GM19193 (cell line): ENCODE data around the gene BSN.

ENCODE experiments used
- POLR2A ChIP-seq: IDR thresholded peaks from 4 replicates; pipeline ENCODE4 v1.6.1; 2011; ENCODE audit not compliant: insufficient read depth, insufficient read length; ENCODE audit errors: extremely low read depth

BSN gene

DNA sequence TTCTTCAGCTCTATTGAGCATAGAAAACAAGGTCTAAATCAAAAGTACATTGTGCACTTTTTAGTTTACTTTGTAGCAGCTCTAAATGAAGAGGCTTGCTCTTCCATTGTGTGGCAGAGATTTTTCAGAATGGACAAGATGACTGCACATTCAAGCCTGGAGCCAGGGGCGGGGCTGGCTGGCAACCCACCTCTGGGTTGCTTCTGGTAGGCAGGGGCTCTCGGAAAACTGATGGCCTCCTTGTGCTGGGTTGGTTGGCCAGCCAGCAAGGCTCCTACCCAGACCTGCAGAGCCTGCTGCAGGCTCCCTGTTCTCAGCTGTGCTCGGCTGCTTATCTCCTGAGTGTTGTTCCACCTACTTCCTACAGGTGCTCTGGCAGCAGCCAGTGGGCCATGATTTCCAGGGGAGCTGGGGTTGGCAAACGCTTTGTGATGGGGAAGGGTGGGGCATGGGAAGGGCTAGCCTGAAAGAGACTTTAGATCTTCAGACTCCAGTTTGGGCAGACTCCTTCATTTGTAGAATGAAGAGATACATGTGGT lies 8.8 kb downstream of the BSN start:
- no peak for TF ChIP-seq POLR2A

DNA sequence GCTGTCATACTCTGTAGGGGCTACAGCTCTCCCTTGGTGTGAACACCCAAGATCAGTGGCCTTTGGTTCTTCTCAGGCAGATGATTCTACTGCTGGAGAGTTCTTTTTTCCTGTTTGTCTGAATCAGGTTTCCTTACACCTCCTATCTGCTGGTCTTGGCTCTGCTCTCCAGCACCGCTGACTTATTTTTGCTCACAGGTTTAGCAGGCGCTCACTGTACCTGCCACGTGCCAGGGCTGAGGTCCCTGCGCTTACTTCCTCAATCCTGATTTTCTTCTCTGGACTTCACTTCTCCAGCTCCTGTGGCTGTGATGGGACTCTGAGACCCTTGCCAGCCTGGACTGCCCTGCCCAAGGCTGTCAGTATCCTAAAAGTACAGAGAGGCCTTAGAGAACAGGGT lies 9.5 kb downstream of the BSN start:
- no peak for TF ChIP-seq POLR2A

DNA sequence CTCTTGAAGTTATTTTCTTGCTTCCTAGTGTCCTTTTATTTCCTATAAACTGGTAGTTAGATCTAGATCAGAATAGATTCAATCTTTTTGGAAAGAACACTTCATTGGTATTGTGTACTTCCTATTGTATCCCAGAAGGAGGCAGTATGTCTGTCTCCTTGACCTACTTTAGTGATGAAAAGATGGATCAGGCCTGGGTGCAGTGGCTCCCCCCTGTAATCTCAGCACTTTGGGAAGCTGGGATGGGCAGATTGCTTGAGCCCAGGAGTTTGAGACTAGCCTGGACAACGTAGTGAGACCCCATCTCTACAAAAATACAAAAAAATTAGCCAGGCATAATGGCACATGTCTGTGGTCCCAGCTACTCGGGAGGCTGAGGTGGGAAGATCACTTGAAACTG lies 12.0 kb downstream of the BSN start:
- no peak for TF ChIP-seq POLR2A

DNA sequence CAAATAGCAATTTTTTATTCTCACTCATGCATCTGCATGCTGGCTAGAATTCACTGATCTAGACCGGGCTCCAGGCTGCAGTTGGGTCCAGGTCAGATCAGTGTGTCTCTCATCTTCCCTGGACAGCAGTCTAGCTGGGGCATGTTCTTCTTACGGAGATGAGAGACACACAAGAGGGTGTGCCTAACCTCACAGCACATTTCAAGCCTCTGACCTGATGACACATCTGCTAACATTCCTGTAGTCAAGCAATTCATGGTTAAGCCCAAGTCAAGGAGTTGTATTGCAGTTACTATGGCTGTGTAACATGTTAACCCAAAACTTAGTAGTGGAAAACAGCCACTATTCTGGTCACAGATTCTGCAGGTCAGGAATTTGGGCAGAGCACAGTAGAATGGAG lies 13.1 kb downstream of the BSN start:
- no peak for TF ChIP-seq POLR2A

DNA sequence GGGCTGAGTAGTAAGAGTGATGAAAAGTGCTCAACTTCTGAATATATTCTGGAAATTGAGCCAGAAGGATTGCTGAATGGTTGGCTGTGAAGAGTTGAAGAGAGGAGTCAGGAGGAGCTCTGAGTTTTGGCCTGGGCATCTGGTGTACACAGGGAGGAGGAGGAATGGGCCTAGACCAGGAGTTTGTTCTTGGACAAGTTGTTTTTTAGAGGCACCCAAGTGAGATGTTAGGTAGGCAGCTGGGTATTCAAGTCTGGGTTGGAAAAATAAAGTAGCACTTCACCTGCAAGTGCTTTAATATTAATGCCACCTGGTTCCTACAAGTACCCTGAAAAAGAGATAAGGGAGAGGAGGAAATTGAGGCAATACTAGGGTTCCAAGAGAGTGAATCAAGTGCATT lies 14.7 kb downstream of the BSN start:
- TF ChIP-seq POLR2A: no peak

DNA sequence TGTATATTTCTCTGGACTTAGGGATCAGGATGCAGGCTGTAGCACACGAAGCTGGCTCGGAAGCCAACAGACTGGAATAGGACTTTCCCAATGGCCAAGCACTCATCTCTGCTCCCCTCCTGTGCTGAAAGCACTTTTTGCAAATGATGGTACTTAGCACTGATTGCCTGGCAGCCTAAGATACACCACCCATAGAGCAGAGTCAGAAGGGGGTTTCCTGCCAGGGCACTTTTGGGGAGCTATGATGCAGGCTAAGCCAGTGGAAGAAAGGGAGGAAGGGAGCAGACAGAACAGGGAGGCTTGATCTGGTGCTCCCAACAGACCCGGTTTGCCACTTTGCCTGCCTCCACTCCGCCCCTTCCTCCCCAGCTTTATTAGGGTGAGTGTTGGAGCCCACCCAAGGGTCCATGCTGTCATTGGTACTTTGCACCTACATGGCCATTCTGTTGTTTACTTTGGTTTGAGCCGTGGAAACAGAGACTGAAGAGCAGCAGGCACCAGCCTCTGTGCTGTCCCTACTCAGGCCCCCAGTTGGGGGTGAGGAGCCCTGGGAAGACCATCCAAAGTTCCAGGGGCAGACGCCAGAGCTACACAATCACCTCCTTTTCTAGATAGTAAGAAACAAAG lies 15.9 kb downstream of the BSN start:
- no peak for TF ChIP-seq POLR2A

DNA sequence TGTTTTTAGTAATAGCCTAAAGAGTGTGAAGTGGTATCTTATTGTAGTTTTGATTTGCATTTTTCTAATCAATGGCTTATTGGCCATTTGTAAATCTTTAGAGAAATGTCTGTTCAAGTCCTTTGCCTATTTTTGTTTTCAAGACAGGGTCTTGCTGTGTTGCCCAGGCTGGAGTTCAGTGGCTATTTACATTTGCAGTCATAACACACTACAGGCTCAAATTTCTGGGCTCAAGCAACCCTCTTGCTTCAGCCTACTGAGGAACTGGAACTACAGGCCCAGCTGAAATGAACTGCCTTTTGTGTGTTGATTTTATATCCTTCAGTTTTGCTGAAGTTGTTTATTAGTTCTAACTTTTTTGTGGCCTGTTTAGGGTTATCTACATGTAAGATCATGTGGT lies 27.9 kb downstream of the BSN start:
- no peak for TF ChIP-seq POLR2A

DNA sequence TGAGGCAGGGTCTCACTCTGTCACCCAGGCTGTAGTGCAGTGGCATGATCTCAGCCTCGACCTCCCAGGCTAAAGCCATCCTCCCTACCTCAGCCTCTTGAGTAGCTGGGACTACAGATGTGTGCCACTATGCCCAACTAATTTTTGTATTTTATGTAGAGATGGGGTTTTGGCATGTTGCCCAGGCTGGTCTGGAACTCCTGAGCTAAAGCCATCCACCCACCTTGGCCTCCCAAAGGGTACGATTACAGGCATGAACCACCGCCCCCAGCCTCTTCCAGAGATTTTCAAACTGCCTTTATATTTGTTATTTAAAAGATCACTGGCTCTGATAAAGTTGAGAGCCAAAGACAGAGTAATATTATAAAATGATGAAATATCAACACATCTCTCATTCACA lies 37.3 kb downstream of the BSN start:
- TF ChIP-seq POLR2A: no peak

DNA sequence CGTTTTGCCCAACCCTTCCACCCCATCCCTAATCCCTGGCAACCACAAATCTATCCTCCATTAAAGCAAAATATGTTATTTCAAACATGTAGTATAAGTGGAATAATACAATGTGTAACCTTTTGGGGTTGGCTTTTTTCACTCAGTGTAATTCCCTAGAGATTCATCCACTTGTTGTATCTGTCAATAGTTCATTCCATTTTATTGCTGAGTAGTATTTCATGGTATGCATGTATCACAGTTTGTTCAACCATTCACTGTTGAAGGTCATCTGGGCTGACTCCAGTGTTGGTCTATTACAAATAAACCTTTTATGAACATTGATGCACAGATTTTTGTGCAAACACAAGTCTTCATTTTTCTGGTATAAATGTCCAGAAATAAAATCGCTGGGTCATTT lies 38.8 kb downstream of the BSN start:
- no peak for TF ChIP-seq POLR2A

DNA sequence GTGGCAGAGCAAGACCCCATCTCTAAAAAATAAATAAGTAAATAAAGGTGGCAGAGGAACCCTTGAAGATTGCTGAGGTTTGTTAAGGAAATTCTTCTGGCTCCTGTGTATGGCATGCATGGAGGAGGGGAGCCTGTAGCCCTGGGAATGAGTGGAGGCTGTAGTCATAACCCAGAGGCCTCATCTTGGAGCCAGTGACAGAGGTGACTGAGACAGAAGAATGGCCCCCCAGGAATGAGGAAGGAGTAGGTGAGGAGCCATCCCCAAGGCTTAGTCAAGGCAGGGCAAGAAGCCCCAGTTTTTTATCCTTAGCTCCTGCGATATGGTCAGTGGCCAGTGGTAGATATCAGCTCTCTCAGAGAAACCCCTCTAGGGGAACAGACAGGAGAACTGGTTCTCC lies 46.5 kb downstream of the BSN start:
- TF ChIP-seq POLR2A: no peak

DNA sequence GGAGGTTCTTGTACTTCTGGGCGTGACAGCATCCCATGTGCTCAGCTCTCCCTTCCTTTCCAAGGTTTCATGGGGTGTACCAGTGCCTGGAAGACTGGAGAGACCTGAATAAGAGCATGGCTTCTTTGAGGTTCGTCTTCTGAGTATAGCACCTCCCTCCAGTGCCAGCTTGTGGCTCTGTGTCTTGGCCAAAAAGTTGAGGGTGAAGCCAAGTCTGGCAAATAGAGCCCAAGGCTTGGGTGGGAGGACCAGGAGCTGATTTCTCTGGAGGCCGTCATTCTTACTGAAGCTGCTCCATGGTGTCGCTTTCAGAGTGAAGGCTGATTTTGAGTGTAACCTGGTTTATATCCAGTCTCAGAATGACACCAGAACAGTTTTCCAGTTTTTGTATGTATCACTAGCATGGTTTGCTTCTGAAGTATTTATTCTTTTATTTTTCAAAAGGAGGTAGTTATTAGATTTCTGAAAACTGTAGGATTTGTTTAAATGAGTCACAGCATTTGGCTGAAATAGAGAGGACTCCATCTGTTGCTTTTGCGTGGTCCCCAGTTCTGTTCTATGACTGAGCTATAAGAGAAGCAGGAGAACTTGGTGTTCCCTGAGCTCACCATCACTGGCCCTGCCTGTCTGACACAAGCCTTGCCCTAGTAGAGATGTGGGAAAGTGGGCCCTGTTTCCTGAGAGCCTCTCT lies 47.2 kb downstream of the BSN start:
- TF ChIP-seq POLR2A: no peak

DNA sequence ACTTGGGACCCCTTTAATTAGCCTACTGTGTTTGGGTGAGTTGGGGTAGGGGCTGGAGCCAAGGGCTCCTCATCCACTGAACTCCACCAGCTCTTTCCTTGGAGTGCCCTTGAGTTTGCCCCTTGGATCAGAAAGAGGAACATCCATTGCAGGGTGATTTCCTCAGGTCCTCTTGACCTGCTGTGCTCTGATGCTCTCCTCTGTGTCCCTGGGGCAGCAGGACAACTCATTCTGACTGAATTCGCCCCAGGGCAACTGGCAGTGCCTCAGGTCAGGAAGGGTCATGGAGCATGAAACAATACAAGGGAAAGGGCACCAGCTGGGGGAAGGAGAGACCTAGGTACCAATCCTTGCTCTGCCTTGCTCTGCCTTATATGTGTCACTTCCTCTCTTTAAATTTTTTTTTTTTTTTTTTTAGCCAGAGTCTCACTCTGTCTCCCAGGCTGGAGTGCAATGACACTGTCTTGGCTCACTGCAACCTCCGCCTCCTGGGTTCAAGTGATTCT lies 47.8 kb downstream of the BSN start:
- TF ChIP-seq POLR2A: no peak

DNA sequence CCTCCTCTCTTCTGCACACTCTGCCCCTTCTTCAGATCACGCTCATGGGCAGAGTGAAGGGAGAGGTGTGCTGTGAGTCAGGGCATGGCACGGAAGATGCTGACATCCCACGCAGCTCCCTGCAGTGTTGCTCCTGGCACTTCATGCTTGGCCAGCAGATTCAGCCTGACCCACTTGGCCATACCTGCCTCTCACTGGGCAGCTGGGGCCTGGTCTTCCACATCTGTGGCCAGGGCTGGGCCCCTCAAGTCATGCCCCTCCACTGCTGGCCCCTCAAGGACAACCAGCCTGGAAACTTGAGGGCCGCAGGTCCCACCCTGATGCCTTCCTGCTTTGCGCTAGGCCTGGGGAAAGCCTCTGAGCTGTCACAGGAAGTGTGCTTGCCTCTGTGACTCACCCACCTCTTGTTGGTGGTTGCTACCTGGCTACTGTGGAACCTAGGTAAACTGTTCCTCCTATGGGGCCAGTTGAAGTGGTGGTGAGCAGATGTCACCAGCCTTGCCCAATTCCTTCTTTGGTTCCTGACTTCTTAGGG lies 48.7 kb downstream of the BSN start:
- TF ChIP-seq POLR2A: no peak

DNA sequence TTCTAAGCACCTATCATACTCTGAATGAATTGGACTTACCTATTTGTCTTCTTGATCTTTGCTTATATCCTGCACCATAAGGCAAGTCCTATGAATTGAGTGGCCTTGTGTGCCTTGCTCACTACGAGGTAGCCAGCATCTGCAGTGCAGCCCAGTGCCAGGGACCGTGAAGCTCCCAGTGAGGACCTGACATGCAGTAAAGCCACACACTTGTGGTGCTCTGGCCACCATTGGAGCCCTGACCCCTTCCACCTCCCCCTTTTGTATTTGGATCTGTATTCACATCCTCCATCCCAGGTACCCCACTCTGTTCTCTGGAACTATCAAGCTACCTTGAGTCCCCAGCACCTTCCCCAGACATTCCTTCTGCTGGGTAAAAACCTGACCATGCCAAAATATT lies 52.1 kb downstream of the BSN start:
- TF ChIP-seq POLR2A: no peak

DNA sequence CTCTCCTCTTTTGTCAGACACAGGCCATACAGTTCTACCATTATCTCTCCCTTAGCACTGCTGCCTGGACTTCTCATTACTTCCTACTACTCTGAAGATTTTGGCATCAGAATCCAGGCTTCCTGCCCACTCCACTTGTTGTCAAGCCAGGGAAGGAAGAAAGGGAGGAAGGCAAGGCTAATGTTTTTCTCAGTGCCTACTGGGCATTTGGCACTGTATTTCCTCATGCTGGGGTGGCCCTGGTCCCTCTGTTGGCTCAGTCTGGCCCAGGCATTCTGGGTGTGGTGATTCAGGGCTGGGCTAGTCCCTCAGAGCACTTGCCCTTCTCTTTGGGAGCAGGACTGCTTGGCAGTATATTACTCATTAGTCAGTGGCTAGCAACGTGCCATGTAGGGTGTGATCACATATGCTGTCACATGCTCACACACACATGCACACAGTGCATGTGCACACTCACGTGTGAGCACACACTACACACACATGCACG lies 52.9 kb downstream of the BSN start:
- no peak for TF ChIP-seq POLR2A

DNA sequence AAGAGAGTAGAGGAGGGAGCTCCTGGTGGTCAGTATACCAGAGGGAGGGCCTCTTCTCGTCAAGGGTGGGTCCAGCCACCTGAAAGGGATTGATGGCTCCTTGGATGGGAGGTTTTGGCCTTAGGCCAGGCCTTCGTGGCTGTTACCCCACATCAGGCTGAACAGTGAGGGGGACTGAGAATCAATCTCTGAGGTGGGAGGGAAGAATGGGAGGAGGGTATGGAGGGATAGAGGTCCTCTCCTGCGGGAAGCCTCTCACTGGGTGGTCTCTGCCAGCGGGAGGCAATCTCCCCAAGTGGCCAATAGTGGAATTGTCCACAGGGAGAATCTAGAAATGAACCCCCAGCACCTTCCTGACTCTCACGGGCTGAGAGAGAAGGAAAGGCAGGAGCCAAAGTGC lies 53.5 kb downstream of the BSN start:
- TF ChIP-seq POLR2A: no peak
